Urinary bladder (tissue), 4 donors: ENCODE data around the gene SCAPER. TPM values are rescaled to one million over a fixed set of nuclear protein-coding genes. Genes with fewer than 3 reads are reported as not detected.

ENCODE experiments used
- DNase-seq: peaks from one replicate; pipeline ENCODE4 v3.0.0-alpha.2; 2015; ENCODE audit errors: extremely low spot score
- H3K27ac ChIP-seq: one replicate; pipeline ENCODE4 v1.5.1; 2013; ENCODE audit warnings: low read depth, mild to moderate bottlenecking, moderate library complexity
- H3K36me3 ChIP-seq: one replicate; pipeline ENCODE4 v1.6.1; 2013; ENCODE audit warnings: mild to moderate bottlenecking, moderate library complexity; ENCODE audit not compliant: insufficient read depth
- H3K4me1 ChIP-seq: one replicate; pipeline ENCODE4 v1.6.1; 2013; ENCODE audit warnings: mild to moderate bottlenecking, moderate library complexity; ENCODE audit not compliant: insufficient read depth
- H3K4me3 ChIP-seq: one replicate; pipeline ENCODE4 v1.5.1; 2013; ENCODE audit warnings: low read depth, low read length
- WGBS: extraction: QIAGEN DNeasy Blood & Tissue Kit; methylation state at CpG from one replicate; pipeline ENCODE4 v1.1.7; 2013; 5-methylcytosine and 5-hydroxymethylcytosine counted together
- polyA plus RNA-seq: library from polyadenylated mRNA; stranded (reverse); fragments of 200-250 nt; gene quantifications from one replicate; pipeline ENCODE4 v1.2.3, GENCODE V29; 2013
- total RNA-seq: library from RNA; depleted of rRNA; stranded (reverse); fragments of >200 nt; gene quantifications from one replicate; pipeline ENCODE4 v1.2.3, GENCODE V29; 2014
- donor health status: healthy with polysubstance abuse.
- donor health status: healthy.

Gene SCAPER
- total and polyA plus RNA-seq, 2 donors, result 15.1 to 38.3 TPM

DNA sequence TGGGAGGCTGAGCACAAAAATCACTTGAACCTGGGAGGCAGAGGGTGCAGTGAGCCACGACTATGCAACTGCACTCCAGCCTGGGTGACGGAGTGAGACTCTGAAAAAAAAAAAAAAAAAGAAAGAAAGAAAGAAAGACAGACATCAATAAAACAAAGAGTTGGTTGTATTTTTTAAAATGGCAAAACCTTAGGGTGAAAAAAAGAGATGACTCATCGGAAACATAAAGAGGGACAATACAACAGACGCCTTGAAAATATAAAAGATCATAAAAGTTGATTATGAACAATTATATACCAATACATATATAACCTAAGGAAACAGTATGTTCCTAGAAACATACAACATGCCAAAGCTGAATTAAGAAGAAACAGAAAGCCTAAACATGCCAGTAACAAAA, 92.8 kb downstream of the SCAPER start:
- no peak for DNase-seq
- Histone ChIP-seq H3K36me3 (no peaks in the 10 kb centered on the region), H3K4me3 (no peak overlapping the region), H3K4me1 (no peaks in the 10 kb centered on the region), H3K27ac (no peak overlapping the region)
- 92% methylated on average over 4 of the region's 4 CpGs for WGBS

DNA sequence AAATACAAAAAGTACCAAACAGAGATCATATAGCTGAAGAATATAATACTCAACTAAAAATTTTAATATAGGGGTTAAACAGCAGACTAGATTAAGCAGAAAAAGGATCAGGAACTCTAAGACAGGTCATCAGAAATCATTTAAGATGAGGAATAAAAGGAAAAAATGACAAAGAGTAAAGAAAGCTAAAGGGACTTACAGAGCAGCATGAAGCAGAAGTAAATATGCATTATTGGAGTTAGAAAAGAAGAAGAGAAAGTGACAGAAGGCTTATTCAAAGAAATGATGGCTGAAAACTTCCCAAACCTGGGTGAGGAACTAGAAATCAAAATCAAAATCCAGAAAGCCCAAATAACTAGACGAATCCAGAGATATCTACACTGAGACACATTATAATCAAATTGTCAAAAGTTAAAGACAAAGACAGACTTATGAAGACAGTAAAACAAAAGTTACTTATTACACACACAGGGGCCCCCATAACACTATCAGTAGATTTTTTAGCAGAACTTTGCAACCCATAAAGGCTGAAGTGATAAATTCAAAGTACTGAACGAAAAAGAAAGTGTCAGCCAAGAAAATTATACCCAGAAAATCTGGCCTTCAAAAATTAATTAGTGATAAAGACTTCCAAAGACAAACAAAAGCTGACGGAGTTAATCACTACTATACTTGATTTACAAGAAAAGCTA, 95.6 kb downstream of the SCAPER start:
- H3K4me1 ChIP-seq, result no peaks in the 10 kb centered on the region
- no peak overlapping the region for H3K27ac ChIP-seq
- DNase-seq, result no peak
- 89% methylated on average over 3 of the region's 3 CpGs for WGBS
- H3K4me3 ChIP-seq, result no peak overlapping the region
- no peaks in the 10 kb centered on the region for H3K36me3 ChIP-seq

DNA sequence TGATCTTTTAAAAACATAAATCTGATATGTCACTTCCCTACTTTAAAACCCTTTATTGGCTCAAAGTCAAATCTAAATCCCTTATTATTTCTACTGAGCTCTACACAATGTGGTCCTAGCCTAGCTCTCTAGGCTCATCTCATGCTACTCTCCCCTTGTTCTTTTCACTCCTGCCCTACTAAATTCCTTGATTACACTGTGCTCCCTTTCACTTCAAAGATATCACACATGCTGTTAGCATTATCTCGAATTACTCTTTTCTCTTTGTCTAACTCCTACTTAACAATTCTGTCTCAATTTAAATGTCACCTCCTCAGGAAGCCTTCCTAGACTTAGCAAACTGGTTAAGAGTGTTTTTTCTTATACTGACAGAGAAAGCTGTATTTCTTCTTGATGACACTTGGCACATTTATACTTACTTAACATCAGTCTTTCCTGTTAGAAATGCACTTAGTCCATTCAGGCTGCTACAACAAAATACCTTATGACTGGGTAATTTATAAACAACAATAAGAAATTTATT, 102.0 kb downstream of the SCAPER start:
- Histone ChIP-seq H3K36me3 (peaks cover 5% of the 10 kb centered on the region), H3K4me3 (no peak overlapping the region), H3K27ac (no peak overlapping the region), H3K4me1 (no peaks in the 10 kb centered on the region)
- 60% methylated on average over 1 of the region's 1 CpG for WGBS
- no peak for DNase-seq

DNA sequence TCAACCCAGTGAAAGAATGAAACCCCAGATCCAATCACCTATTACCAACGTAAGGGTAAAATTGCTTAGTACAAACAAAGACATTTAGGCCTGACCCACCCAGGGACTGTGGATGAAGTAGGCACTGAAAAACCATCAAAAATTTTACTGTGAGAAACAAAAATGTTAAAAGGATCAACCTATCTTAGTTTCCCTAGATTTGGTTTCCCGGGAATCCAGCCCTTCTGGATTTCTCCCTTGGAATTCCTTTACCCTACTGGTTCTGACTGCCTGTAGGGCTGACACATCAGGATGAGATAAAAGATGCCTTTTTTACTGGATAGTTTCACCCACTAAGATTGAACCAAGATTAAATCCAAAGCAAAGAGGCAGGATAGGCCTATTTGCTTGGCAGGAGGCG, 102.7 kb downstream of the SCAPER start:
- DNase-seq, result no peak
- Histone ChIP-seq H3K4me3 (no peak overlapping the region), H3K27ac (no peak overlapping the region), H3K4me1 (no peaks in the 10 kb centered on the region), H3K36me3 (peaks cover 5% of the 10 kb centered on the region)
- WGBS, result 96% methylated on average over 3 of the region's 3 CpGs

DNA sequence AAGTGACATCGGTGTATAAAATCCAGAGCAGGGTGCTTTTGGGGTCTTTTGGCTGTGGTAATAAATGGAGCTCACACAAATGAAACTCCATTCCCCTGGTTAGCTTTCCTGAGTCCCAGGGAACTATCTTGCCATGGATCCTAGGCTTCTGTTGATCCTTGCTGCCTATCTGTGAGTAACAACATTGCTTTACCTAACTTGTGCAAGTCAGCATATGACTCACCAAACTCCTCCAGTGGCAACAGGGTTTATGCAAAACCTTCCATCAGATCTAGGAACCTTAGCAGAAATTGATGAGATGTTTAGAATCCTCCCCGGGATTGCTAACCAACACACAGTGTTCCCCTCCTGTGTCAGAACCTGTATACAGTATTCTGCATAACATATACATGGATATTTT, 105.4 kb downstream of the SCAPER start:
- Histone ChIP-seq H3K4me3 (no peak overlapping the region), H3K27ac (no peak overlapping the region), H3K36me3 (peaks cover 5% of the 10 kb centered on the region), H3K4me1 (no peaks in the 10 kb centered on the region)
- 74% methylated on average over 2 of the region's 2 CpGs for WGBS
- no peak for DNase-seq

DNA sequence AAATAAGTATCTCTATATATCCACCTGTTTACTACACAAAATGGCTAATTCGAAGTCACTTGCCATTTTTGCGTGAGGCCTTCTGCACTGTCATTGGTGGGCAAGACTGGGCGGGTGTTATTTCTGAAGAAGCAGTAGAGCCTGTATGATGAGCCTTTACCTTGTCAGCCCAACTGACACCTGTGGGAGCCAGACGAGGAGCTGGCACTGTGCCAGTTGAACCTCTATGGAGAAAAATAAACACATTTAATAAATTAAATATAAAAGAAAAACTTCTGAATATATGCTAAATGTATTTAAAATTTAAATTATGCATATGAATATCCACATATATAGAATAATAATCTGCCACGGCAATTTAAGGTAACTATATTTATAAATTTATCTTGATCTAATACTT, 109.9 kb downstream of the SCAPER start:
- Histone ChIP-seq H3K27ac (no peak overlapping the region), H3K36me3 (peaks cover 4% of the 10 kb centered on the region), H3K4me3 (no peak overlapping the region), H3K4me1 (no peaks in the 10 kb centered on the region)
- 86% methylated on average over 5 of the region's 5 CpGs for WGBS
- DNase-seq, result no peak

DNA sequence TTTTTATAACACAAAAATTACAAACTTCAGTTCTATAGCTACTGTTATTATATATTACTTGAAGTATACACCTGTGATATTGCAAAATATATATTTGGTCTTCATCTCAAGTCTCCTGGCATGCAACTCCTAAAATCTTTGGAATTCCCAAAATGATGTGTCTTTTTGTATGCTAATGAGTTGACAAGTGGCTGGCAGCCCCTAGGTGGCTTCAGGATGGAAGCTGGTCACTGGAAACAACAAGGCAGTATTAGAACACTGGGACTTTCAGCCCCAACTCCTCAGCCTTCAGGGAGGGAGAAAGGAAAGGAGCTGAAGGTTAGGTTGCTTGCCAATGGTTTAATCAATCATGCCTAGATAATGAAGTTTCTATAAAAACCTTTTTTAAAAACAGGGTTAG, 112.0 kb downstream of the SCAPER start:
- peaks cover 2% of the 10 kb centered on the region for H3K36me3 ChIP-seq
- H3K4me3 ChIP-seq, result no peak overlapping the region
- H3K27ac ChIP-seq, result no peak overlapping the region
- H3K4me1 ChIP-seq, result no peaks in the 10 kb centered on the region
- DNase-seq, result no peak

DNA sequence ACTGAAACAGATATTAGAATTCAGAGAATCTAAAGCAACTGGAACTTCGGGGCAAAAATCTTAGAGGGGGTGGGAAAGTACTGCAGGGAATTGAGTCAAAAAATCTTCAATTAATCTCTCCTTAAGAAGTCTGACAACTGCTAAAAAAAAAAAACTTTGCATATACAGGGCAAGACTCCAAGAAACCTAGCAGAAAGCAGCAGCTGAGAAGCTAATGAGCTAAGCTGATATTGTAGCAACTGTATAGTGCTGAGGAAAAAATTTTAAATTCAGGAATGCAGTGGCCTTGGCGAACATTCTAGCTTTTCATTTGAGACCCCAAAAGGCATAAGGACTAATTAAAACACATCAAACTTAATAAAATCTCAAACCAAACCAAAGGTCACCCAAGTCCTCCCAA, 113.6 kb downstream of the SCAPER start:
- DNase-seq, result no peak

DNA sequence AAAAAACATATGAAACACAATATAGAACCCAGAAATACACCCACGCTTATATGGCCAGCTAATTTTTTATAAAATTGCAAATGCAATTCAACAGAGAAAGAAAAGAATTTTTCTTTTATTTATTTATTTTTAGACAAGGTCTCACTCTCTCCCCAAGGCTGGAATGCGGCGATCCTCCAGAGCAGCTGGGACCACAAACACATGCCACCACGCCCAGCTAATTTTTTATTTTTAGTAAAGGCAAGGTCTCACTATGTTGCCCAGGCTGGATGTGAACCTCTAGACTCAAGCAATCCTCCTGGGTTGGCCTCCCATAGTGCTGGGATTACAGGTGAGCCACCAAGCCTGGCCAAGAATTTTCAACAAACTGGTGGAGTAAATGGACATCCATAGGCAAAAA, 117.9 kb downstream of the SCAPER start:
- Histone ChIP-seq H3K36me3 (no peaks in the 10 kb centered on the region), H3K4me3 (no peak overlapping the region), H3K4me1 (no peaks in the 10 kb centered on the region), H3K27ac (no peak overlapping the region)
- no peak for DNase-seq
- WGBS, result over 99% methylated on average over 4 of the region's 4 CpGs

More for the DNA sequence above, 113.6 kb downstream of the SCAPER start:
- H3K4me3 ChIP-seq, result no peak overlapping the region
- 92% methylated on average over 2 of the region's 2 CpGs for WGBS
- no peak overlapping the region for H3K27ac ChIP-seq
- H3K4me1 ChIP-seq, result no peaks in the 10 kb centered on the region
- H3K36me3 ChIP-seq, result peaks cover 2% of the 10 kb centered on the region

DNA sequence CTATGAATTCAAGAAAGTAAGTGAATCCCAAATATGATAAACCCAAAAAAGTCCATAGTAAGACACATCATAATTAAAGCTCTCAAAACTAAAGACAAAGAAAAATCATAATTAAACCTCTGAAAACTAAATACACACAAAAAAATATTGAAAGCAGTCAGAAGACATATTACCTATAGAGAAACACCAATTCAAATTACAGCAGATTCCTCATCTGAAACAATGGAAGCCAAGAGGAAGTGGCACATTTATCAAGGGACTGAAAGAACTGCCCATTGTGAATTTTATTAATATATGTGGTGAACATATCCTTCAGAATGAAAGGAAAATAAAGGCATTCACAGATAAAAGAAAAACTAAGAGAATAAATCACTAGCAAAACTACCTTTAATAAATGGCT, 128.2 kb downstream of the SCAPER start:
- H3K36me3 ChIP-seq, result no peaks in the 10 kb centered on the region
- H3K27ac ChIP-seq, result no peak overlapping the region
- DNase-seq, result no peak
- no peak overlapping the region for H3K4me3 ChIP-seq
- no peaks in the 10 kb centered on the region for H3K4me1 ChIP-seq

DNA sequence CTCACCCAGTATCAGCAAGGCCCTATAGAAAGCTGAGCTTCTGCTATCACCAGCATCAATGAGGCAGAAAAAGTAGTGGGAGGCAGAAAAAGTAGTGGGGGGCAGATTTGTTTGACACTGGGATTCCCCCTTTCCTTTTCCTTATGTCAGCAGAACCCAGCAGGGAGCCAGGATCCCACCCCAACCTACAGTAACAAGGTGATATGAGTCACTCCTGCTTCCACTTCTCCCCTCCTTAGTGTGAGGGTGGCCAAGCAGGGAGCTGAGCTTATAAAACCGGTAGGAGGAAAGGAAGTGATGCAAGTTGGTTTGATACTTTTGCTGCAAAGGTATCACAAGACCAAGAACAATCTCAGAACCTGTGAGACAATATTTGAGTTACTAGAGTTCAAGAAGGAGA, 128.7 kb downstream of the SCAPER start:
- Histone ChIP-seq H3K4me1 (no peaks in the 10 kb centered on the region), H3K27ac (no peak overlapping the region), H3K4me3 (no peak overlapping the region), H3K36me3 (no peaks in the 10 kb centered on the region)
- no peak for DNase-seq
- 96% methylated on average over 1 of the region's 1 CpG for WGBS

DNA sequence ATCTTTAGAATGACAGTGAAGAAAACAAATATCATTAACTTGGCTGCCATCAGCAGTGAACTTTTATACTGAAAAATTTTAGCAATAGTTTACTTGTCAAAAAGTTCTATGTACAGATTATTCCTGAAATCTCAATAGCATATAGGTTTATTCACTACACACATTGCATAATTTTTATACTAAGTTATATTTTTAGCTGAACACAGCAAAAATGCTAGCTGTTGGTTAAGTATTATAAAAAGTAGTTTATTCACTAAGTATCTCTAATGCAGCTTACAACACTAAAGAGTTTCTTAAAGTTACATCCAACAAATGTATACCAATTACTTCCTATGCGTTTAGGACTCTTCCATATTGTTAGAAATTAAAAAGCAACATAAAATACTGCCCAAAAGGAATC, 131.9 kb downstream of the SCAPER start:
- Histone ChIP-seq H3K27ac (no peak overlapping the region), H3K36me3 (no peaks in the 10 kb centered on the region), H3K4me1 (no peaks in the 10 kb centered on the region), H3K4me3 (no peak overlapping the region)
- DNase-seq, result no peak
- 77% methylated on average over 1 of the region's 1 CpG for WGBS

DNA sequence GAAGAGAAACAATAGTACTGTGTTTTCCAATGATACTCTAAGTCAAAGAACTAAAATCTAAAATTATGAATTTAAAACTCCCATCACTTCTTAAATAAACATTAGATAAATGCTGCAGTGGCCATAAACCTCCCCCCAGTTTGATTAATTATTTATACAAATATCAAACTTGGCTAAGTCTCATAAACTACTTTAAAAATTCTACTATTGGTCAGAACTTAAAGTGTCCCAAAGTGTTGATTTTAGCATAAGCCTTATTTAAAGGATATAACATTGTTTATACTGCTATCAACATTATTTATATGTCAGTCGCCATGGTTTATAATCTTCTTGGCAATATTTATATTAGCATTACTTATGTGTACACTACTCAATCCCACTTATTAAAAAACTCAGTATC, 132.4 kb downstream of the SCAPER start:
- Histone ChIP-seq H3K36me3 (no peaks in the 10 kb centered on the region), H3K27ac (no peak overlapping the region), H3K4me3 (no peak overlapping the region), H3K4me1 (no peaks in the 10 kb centered on the region)
- 32% methylated on average over 1 of the region's 1 CpG for WGBS
- no peak for DNase-seq

DNA sequence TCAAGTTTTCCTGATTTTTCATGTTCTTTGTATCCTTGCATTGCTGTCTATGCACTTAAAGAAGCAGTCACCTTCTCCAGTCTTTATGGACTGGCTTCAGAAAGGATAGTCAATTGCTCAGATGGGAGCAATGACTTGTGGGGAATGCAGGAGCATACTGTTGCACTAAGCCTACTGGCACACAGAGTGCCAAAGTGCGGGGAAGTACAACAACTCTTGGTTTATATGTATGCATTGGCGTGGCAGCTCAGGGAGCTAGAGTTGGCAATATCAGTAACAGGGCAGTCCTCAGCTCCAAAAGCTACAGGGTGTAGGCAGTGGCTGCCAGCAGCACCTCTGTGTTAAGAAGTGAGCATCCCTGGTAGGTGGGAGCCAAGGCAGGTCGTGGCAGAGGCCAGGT, 141.1 kb downstream of the SCAPER start:
- DNase-seq, result no peak
- no peak overlapping the region for H3K4me3 ChIP-seq
- H3K27ac ChIP-seq, result no peak overlapping the region
- H3K4me1 ChIP-seq, result no peaks in the 10 kb centered on the region
- WGBS, result 95% methylated on average over 3 of the region's 3 CpGs
- peaks cover 3% of the 10 kb centered on the region for H3K36me3 ChIP-seq

DNA sequence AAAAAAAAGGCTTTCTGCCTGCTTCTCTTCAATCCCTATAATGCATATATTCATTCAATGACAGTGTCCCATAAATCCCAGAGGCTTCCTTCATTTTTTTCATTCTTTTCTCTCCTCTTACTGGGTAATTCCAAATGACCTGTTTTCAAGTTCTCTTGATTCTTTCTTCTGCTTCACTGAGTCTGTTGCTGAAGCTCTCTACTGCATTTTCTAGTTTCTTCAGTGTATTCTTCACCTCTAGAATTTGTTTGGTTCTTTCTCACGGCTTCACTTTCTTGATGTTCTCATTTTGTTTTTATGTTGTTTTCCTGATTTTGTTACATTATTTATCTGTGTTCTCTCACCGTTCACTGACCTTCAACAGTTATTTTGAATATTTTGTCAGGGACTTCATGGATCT, 141.6 kb downstream of the SCAPER start:
- Histone ChIP-seq H3K27ac (no peak overlapping the region), H3K4me3 (no peak overlapping the region), H3K36me3 (peaks cover 3% of the 10 kb centered on the region), H3K4me1 (no peaks in the 10 kb centered on the region)
- WGBS, result 99% methylated on average over 2 of the region's 2 CpGs
- DNase-seq, result no peak
